Loucy (cell line): ENCODE results near the gene NOS1.

Experiments
- H2AFZ ChIP-seq: fragments of 200-600 bp; sonication (generic); 2 replicates; pipeline ENCODE4 v1.6.0; 2016; ENCODE audit warnings: antibody characterized with exemption, mild to moderate bottlenecking, low read length, moderate library complexity
- H3F3A ChIP-seq: fragments of 200-600 bp; 2 replicates; pipeline ENCODE4 v1.6.0; 2016; ENCODE audit warnings: antibody characterized with exemption, low read depth, mild to moderate bottlenecking
- H3K27me3 ChIP-seq: fragments of 200-600 bp; sonication (generic); 2 replicates; pipeline ENCODE4 v1.6.1; 2014; ENCODE audit warnings: low read length, mild to moderate bottlenecking; ENCODE audit not compliant: insufficient read depth, poor library complexity, severe bottlenecking
- H3K36me3 ChIP-seq: fragments of 200-600 bp; sonication (generic); 2 replicates; pipeline ENCODE4 v1.6.1; 2016; ENCODE audit warnings: low read length; ENCODE audit not compliant: insufficient read depth
- H3K4me1 ChIP-seq: fragments of 200-600 bp; sonication (generic); 2 replicates; pipeline ENCODE4 v1.5.1; 2014; ENCODE audit warnings: low read length, mild to moderate bottlenecking; ENCODE audit not compliant: insufficient read depth, poor library complexity, severe bottlenecking
- H3K4me2 ChIP-seq: fragments of 200-600 bp; sonication (generic); 2 replicates; pipeline ENCODE4 v1.6.0; 2014; ENCODE audit warnings: antibody characterized with exemption, low read length, low read depth, mild to moderate bottlenecking; ENCODE audit not compliant: poor library complexity, severe bottlenecking
- H3K4me3 ChIP-seq: fragments of 200-600 bp; sonication (generic); 2 replicates; pipeline ENCODE4 v1.5.1; 2014; ENCODE audit warnings: low read length, mild to moderate bottlenecking, mixed read lengths; ENCODE audit not compliant: poor library complexity, severe bottlenecking
- H3K79me2 ChIP-seq: fragments of 200-600 bp; sonication (generic); 2 replicates; pipeline ENCODE4 v1.6.1; 2014; ENCODE audit warnings: low read length; ENCODE audit not compliant: insufficient read depth
- H3K9ac ChIP-seq: fragments of 200-600 bp; sonication (generic); 2 replicates; pipeline ENCODE4 v1.6.0; 2014; ENCODE audit warnings: mild to moderate bottlenecking, low read depth, low read length, moderate library complexity; ENCODE audit not compliant: poor library complexity, severe bottlenecking
- H3K9me2 ChIP-seq: fragments of 200-600 bp; sonication (generic); replicated peaks from 2 replicates; pipeline ENCODE4 v1.6.1; 2016; ENCODE audit warnings: low read depth, low read length, mixed read lengths
- H3K9me3 ChIP-seq: fragments of 200-600 bp; sonication (generic); 2 replicates; pipeline ENCODE4 v1.6.1; 2014; ENCODE audit warnings: mild to moderate bottlenecking, antibody characterized with exemption, low read length, low read depth; ENCODE audit not compliant: insufficient read depth
- H4K20me1 ChIP-seq: fragments of 200-600 bp; sonication (generic); 2 replicates; pipeline ENCODE4 v1.6.0; 2014; ENCODE audit warnings: antibody characterized with exemption, low read length, mild to moderate bottlenecking; ENCODE audit not compliant: insufficient read depth, poor library complexity, severe bottlenecking
- EZH2phosphoT487 ChIP-seq: fragments of 200-600 bp; IDR thresholded peaks from 2 replicates; pipeline ENCODE4 v1.6.1; 2018; ENCODE audit warnings: antibody characterized with exemption, mild to moderate bottlenecking, moderate library complexity, borderline replicate concordance
- TF ChIP-seq, protein P1 (sequence below): fragments of 200-600 bp; sonication (generic); conservative IDR thresholded peaks from 2 replicates; pipeline ENCODE4 v1.5.1; 2014; ENCODE audit warnings: mild to moderate bottlenecking, antibody characterized with exemption, low read length

Gene NOS1

DNA sequence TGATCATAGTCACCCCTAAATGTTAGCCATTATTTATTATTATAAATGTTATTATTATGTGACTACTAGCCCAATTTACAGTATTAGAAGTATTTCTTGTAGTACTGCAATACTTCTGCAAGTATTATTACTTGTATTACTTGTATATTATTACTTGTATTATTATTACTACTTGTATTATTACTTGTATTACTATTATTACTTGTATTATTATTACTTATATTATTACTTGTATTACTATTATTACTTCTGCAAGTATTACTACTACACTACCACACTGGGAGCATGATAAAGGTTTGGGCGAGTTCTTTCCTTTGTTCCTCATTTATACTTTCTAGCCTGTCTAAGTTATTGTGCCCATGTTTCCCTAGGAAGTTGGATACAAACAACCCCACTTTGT, 67.9 kb downstream of the NOS1 start:
- Histone ChIP-seq H3K36me3 (no peaks in the 10 kb centered on the region), H2AFZ (no peak overlapping the region), H3K4me3 (no peak overlapping the region), H3K4me2 (no peak overlapping the region), H3F3A (no peaks in the 10 kb centered on the region), H3K9me2 (no peaks in the 10 kb centered on the region), H4K20me1 (no peaks in the 10 kb centered on the region), H3K9me3 (no peaks in the 10 kb centered on the region), H3K9ac (no peak overlapping the region), H3K27me3 (no peaks in the 10 kb centered on the region), H3K4me1 (no peaks in the 10 kb centered on the region), H3K79me2 (no peaks in the 10 kb centered on the region)
- TF ChIP-seq, protein P1, sequence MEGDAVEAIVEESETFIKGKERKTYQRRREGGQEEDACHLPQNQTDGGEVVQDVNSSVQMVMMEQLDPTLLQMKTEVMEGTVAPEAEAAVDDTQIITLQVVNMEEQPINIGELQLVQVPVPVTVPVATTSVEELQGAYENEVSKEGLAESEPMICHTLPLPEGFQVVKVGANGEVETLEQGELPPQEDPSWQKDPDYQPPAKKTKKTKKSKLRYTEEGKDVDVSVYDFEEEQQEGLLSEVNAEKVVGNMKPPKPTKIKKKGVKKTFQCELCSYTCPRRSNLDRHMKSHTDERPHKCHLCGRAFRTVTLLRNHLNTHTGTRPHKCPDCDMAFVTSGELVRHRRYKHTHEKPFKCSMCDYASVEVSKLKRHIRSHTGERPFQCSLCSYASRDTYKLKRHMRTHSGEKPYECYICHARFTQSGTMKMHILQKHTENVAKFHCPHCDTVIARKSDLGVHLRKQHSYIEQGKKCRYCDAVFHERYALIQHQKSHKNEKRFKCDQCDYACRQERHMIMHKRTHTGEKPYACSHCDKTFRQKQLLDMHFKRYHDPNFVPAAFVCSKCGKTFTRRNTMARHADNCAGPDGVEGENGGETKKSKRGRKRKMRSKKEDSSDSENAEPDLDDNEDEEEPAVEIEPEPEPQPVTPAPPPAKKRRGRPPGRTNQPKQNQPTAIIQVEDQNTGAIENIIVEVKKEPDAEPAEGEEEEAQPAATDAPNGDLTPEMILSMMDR = no peak

DNA sequence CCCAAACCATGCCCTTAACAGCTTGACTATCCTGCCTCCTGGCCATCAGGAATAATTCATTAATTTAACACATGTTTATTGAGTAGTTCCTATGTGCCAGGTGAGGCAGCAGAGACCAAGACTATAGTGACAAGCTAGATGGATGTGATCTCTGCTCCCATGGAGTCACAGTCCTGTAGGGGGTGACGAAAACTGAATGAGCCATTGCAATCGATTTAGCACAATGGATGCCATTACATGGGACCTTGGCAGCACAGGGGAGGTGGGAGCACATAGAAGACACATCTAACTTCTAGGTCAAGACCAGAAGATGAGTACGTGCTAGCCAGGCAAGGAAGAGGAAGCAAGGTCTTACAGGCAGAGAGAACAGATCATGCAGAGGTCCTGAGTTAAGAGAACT, 68.7 kb downstream of the NOS1 start:
- Histone ChIP-seq H3F3A (no peaks in the 10 kb centered on the region), H3K4me3 (no peak overlapping the region), H3K79me2 (no peaks in the 10 kb centered on the region), H2AFZ (no peak overlapping the region), H3K4me2 (no peak overlapping the region), H3K9me2 (no peaks in the 10 kb centered on the region), H3K27me3 (no peaks in the 10 kb centered on the region), H3K4me1 (no peaks in the 10 kb centered on the region), H3K9ac (no peak overlapping the region), H4K20me1 (no peaks in the 10 kb centered on the region), H3K9me3 (no peaks in the 10 kb centered on the region), H3K36me3 (no peaks in the 10 kb centered on the region)
- no peak for TF ChIP-seq EZH2phosphoT487
- TF ChIP-seq, protein P1 = no peak

DNA sequence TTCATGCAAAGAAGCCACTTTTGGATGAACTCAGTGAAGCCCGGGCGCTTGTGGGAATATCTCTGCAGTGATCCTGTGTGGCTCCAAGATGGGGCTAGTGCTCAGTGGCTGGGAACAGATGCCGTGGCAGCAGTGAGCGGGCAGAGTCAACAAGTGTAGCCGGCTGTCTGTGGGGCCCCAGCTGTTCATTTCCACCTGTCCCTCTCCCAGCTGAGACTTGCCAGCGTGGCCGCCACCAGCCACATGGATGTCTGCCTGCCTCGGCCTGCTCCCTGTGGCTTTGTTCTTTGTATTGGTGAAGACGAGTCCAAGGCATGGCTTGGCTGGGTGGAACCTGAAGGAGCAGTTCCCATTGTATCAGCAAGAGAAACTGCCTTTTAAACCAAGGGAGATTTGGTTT, 77.3 kb downstream of the NOS1 start:
- no peaks in the 10 kb centered on the region for H3K36me3 ChIP-seq
- H3F3A ChIP-seq = no peaks in the 10 kb centered on the region
- H3K4me1 ChIP-seq = no peaks in the 10 kb centered on the region
- no peaks in the 10 kb centered on the region for H3K9me3 ChIP-seq
- H3K27me3 ChIP-seq = no peaks in the 10 kb centered on the region
- no peak overlapping the region for H3K4me3 ChIP-seq
- H4K20me1 ChIP-seq = no peaks in the 10 kb centered on the region
- H2AFZ ChIP-seq = no peak overlapping the region
- TF ChIP-seq, protein P1 = no peak
- TF ChIP-seq EZH2phosphoT487 = no peak
- H3K79me2 ChIP-seq = no peaks in the 10 kb centered on the region
- no peaks in the 10 kb centered on the region for H3K9me2 ChIP-seq
- H3K9ac ChIP-seq = no peak overlapping the region
- no peak overlapping the region for H3K4me2 ChIP-seq
